A549 (cell line): ENCODE data around the gene ZIM2. TPM values are rescaled to one million over a fixed set of nuclear protein-coding genes. Genes with fewer than 3 reads are reported as not detected.

ENCODE experiments used
- ATAC-seq, 2 experiments: fragments of 200-7000 bp in 1 of 2; fragments of >200 bp in 1 of 2; cut with Nextera tagmentation in 1 of 2; cut with Tn5 transposase in 1 of 2; 3 replicates each; pipeline versions ENCODE4 v1.8.0 to v1.9.1; 2018 to 2020; ENCODE audit warnings: mild to moderate bottlenecking in 1 of 2, moderate library complexity in 1 of 2
- CTCF ChIA-PET: fragments of 300-600 bp; sonication (Branson Sonifier 250); formaldehyde crosslinking; extraction: SDS; loops from one replicate; lab custom pipeline; 2021; ENCODE audit warnings: antibody characterized with exemption, inconsistent platforms; lab: Yijun Ruan, JAX
- POLR2A ChIA-PET: fragments of 350-600 bp; formaldehyde crosslinking; extraction: SDS; loops from one replicate; lab custom pipeline; 2021; ENCODE audit warnings: antibody characterized with exemption, inconsistent platforms; lab: Yijun Ruan, JAX
- DNase-seq, 2 experiments: peaks; one replicate each; pipeline versions ENCODE4 v3.0.0 to v3.0.0-alpha.2; 2011 to 2016; ENCODE audit warnings: low read depth in 1 of 2, low spot score in 1 of 2
- FAIRE-seq: peaks from 2 replicates; lab custom pipeline; 2011; peaks lifted over from hg19 to GRCh38; lab: Jason Lieb, UNC
- H3K27ac ChIP-seq, 2 experiments: fragments of >200 bp; sonication (Bioruptor Twin); formaldehyde crosslinking; 3 replicates each; pipeline ENCODE4 v1.5.1; 2016 to 2017
- H3K4me1 ChIP-seq: fragments of >200 bp; sonication (Bioruptor Twin); formaldehyde crosslinking; 3 replicates; pipeline ENCODE4 v1.6.1; 2016
- H3K4me2 ChIP-seq: fragments of >200 bp; sonication (Bioruptor Twin); formaldehyde crosslinking; 3 replicates; pipeline ENCODE4 v1.6.1; 2016
- H3K4me3 ChIP-seq: fragments of >200 bp; sonication (Bioruptor Twin); formaldehyde crosslinking; 3 replicates; pipeline ENCODE4 v1.5.1; 2016
- H3K9me3 ChIP-seq: fragments of >200 bp; sonication (Bioruptor Twin); formaldehyde crosslinking; 3 replicates; pipeline ENCODE4 v1.6.1; 2016
- CHD2 ChIP-seq: fragments of 150-350 bp; IDR thresholded peaks from 2 replicates; pipeline ENCODE4 v1.6.1; 2014; ENCODE audit warnings: low read length; ENCODE audit not compliant: partially characterized antibody
- CHD4 ChIP-seq: fragments of 200-600 bp; sonication (generic); IDR thresholded peaks from 2 replicates; pipeline ENCODE4 v1.6.1; 2016; ENCODE audit warnings: antibody characterized with exemption, mild to moderate bottlenecking, borderline replicate concordance
- EHF ChIP-seq: fragments of 250-450 bp; sonication (Bioruptor Pico); IDR thresholded peaks from 2 replicates; pipeline ENCODE4 v1.5.0; 2020; ENCODE audit warnings: mild to moderate bottlenecking
- FOXS1 ChIP-seq: fragments of 250-450 bp; sonication (Bioruptor Pico); IDR thresholded peaks from 2 replicates; pipeline ENCODE4 v1.5.0; 2020; ENCODE audit warnings: mild to moderate bottlenecking, moderate library complexity
- JUNB ChIP-seq: fragments of >200 bp; sonication (Bioruptor Twin); formaldehyde crosslinking; IDR thresholded peaks from 2 replicates; pipeline ENCODE4 v1.6.1; 2016
- NFE2L2 ChIP-seq: fragments of 150-350 bp; conservative IDR thresholded peaks from 2 replicates; pipeline ENCODE4 v1.6.1; 2014; ENCODE audit warnings: low read length
- POLR2A ChIP-seq: IDR thresholded peaks from 2 replicates; pipeline ENCODE4 v1.6.1; 2012; ENCODE audit warnings: mild to moderate bottlenecking, low read length
- RARB ChIP-seq: fragments of 250-450 bp; sonication (Bioruptor Pico); IDR thresholded peaks from 2 replicates; pipeline ENCODE4 v1.8.0; 2021; ENCODE audit warnings: mild to moderate bottlenecking, moderate library complexity
- TFCP2L1 ChIP-seq: fragments of 250-450 bp; sonication (Bioruptor Pico); IDR thresholded peaks from 2 replicates; pipeline ENCODE4 v1.5.0; 2021; ENCODE audit warnings: mild to moderate bottlenecking
- ZC3H11A ChIP-seq: fragments of 450-650 bp; IDR thresholded peaks from 2 replicates; pipeline ENCODE4 v1.6.1; 2014; ENCODE audit warnings: antibody characterized with exemption, mild to moderate bottlenecking
- ZFP36 ChIP-seq: fragments of 450-650 bp; IDR thresholded peaks from 2 replicates; pipeline ENCODE4 v1.6.1; 2014; ENCODE audit warnings: borderline replicate concordance; ENCODE audit not compliant: partially characterized antibody
- ZSCAN20 ChIP-seq: fragments of 250-450 bp; sonication (Bioruptor Pico); IDR thresholded peaks from 2 replicates; pipeline ENCODE4 v1.8.0; 2022; ENCODE audit warnings: mild to moderate bottlenecking, moderate library complexity
- WGBS: methylation state at CpG from one replicate; pipeline ENCODE4 v1.1.6; 2017; ENCODE audit errors: missing lambda C conversion rate; 5-methylcytosine and 5-hydroxymethylcytosine counted together
- polyA plus RNA-seq, 4 experiments: library from polyadenylated mRNA; depleted of rRNA in 3 of 4; stranded (reverse); fragments of >200 nt; fragmentation: RNase III in 1 of 4; extraction: RNeasy Plus Mini Kit Qiagen cat#74134 plus additional on column Dnase treatment in 1 of 4; gene quantifications; 2 replicates in 3 of 4; 3 replicates in 1 of 4; pipeline ENCODE4 v1.2.3, GENCODE V29; 2011 to 2017
- TF ChIP-seq, protein P1 (sequence below): fragments of >200 bp; sonication (Bioruptor Twin); formaldehyde crosslinking; IDR thresholded peaks from 3 replicates; pipeline ENCODE4 v1.5.1; 2016
- TF ChIP-seq, protein P2 (sequence below): IDR thresholded peaks from 2 replicates; pipeline ENCODE4 v1.6.1; 2012; ENCODE audit warnings: low read depth, borderline replicate concordance
- TF ChIP-seq, protein P3 (sequence below): IDR thresholded peaks from 2 replicates; pipeline ENCODE4 v1.6.1; 2012
- TF ChIP-seq, protein P4 (sequence below): fragments of 150-350 bp; IDR thresholded peaks from 2 replicates; pipeline ENCODE4 v1.6.1; 2014; ENCODE audit warnings: low read depth, mild to moderate bottlenecking, low read length

The ZIM2 gene
- polyA plus RNA-seq, 2 of the 4 experiments (the other 2 are of a cell fraction) = not detected

DNA sequence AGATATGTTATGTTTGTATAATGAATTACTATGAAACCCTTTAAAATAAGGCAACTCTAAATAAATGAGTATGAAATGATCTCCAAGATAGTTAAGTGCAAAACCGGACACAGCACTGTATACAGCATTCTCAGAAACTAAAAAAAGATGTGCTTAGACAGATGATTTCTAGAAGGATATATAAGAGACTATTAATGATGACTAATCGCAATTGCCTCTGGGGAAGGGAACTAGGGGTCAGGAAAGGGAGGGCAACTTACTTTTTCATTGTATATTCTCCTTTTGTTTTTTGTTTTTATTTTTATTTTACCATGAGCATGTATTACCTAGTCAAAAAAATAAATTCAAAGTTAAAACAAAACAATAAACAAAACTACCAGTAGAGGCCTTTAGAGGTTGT is 12.8 kb downstream of the ZIM2 start:
- H3K4me1 ChIP-seq = no peaks in the 10 kb centered on the region
- no peak for FAIRE-seq
- peaks cover 53% of the 10 kb centered on the region for H3K9me3 ChIP-seq
- 3% methylated on average over 2 of the region's 2 CpGs for WGBS
- H3K4me2 ChIP-seq = no peak overlapping the region
- no peak overlapping the region for H3K27ac ChIP-seq
- POLR2A ChIA-PET = no interaction called here
- H3K4me3 ChIP-seq = no peak overlapping the region
- CTCF ChIA-PET = no interaction called here
- TF ChIP-seq ZFP36 (no peak), JUNB (no peak), ZC3H11A (no peak), EHF (CRISPR knock-in tag) (no peak), NFE2L2 (no peak), CHD4 (no peak)
- TF ChIP-seq, protein P1, sequence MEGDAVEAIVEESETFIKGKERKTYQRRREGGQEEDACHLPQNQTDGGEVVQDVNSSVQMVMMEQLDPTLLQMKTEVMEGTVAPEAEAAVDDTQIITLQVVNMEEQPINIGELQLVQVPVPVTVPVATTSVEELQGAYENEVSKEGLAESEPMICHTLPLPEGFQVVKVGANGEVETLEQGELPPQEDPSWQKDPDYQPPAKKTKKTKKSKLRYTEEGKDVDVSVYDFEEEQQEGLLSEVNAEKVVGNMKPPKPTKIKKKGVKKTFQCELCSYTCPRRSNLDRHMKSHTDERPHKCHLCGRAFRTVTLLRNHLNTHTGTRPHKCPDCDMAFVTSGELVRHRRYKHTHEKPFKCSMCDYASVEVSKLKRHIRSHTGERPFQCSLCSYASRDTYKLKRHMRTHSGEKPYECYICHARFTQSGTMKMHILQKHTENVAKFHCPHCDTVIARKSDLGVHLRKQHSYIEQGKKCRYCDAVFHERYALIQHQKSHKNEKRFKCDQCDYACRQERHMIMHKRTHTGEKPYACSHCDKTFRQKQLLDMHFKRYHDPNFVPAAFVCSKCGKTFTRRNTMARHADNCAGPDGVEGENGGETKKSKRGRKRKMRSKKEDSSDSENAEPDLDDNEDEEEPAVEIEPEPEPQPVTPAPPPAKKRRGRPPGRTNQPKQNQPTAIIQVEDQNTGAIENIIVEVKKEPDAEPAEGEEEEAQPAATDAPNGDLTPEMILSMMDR = no peak
- TF ChIP-seq, protein P2, sequence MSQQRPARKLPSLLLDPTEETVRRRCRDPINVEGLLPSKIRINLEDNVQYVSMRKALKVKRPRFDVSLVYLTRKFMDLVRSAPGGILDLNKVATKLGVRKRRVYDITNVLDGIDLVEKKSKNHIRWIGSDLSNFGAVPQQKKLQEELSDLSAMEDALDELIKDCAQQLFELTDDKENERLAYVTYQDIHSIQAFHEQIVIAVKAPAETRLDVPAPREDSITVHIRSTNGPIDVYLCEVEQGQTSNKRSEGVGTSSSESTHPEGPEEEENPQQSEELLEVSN = no peak
- TF ChIP-seq, protein P3, sequence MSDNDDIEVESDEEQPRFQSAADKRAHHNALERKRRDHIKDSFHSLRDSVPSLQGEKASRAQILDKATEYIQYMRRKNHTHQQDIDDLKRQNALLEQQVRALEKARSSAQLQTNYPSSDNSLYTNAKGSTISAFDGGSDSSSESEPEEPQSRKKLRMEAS = no peak
- TF ChIP-seq, protein P4, sequence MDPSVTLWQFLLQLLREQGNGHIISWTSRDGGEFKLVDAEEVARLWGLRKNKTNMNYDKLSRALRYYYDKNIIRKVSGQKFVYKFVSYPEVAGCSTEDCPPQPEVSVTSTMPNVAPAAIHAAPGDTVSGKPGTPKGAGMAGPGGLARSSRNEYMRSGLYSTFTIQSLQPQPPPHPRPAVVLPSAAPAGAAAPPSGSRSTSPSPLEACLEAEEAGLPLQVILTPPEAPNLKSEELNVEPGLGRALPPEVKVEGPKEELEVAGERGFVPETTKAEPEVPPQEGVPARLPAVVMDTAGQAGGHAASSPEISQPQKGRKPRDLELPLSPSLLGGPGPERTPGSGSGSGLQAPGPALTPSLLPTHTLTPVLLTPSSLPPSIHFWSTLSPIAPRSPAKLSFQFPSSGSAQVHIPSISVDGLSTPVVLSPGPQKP = no peak
- no peak for DNase-seq
- ATAC-seq = no peak

DNA sequence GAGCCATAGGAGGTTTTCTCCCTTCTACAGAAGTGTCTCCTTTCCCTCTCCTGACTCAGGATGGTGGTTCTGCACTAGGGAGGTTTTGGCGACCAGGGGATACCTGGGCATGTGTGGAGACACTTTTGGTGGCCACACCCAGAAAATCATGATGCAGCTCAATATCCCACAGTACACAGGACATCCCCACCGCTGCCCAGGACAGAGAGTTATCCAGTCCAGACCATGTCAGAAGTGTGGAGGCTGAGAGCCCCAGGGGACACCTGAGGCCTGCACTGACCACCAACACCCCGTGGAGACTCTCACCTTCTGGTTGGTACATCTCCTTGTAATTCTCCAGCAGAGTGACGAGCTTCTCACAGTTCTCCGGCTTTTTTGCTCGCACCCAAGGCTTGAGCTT is 16.6 kb downstream of the ZIM2 start:
- 6% methylated on average over 6 of the region's 6 CpGs for WGBS
- ChIA-PET POLR2A (no interaction called here), CTCF (interaction anchor here (1.1 kb wide), 1 partner anchor 10 kb away, joined by 3 read pairs; no protein-coding TSS in a partner anchor)
- TF ChIP-seq ZSCAN20 (CRISPR knock-in tag) (no peak), RARB (CRISPR knock-in tag) (no peak), POLR2A (no peak), NFE2L2 (no peak), FOXS1 (no peak), CHD4 (no peak)
- DNase-seq = no peak
- no peak for ATAC-seq
- no peak overlapping the region for H3K4me3 ChIP-seq
- H3K9me3 ChIP-seq = peaks cover 65% of the 10 kb centered on the region
- no peak overlapping the region for H3K27ac ChIP-seq
- FAIRE-seq = no peak
- H3K4me2 ChIP-seq = no peak overlapping the region
- no peaks in the 10 kb centered on the region for H3K4me1 ChIP-seq

DNA sequence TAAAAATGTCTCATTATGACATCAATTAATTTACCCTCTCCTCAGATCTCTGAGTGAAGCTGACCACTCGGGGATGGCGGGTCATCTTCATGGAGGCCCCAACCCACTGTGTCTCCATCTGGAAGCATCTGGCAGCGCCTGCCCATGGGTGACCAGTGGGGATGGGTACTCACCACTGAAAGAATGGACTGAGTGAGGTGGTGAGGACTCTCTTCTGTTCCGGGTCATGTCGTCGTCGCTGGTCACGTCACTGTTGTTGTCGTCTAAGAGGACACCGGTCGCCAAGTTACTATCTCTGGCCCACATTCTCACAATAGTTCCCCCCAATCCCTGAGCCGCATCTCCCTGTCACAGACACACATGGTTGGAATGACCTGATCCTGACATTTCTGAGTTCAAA is 17.1 kb downstream of the ZIM2 start:
- H3K27ac ChIP-seq = no peak overlapping the region
- H3K4me2 ChIP-seq = no peak overlapping the region
- peaks cover 68% of the 10 kb centered on the region for H3K9me3 ChIP-seq
- POLR2A ChIA-PET = no interaction called here
- peak; percentile 13; the same call in 1 of the 2 replicates for TF ChIP-seq POLR2A
- TF ChIP-seq TFCP2L1 (CRISPR knock-in tag) = no peak
- H3K4me1 ChIP-seq = no peaks in the 10 kb centered on the region
- H3K4me3 ChIP-seq = no peak overlapping the region
- no peak for ATAC-seq
- CTCF ChIA-PET = interaction anchor here (1.1 kb wide), 1 partner anchor 9 kb away, joined by 3 read pairs; no protein-coding TSS in a partner anchor
- whole genome bisulfite sequencing = 20% methylated on average over 12 of the region's 12 CpGs
- FAIRE-seq = no peak
- no peak for DNase-seq

DNA sequence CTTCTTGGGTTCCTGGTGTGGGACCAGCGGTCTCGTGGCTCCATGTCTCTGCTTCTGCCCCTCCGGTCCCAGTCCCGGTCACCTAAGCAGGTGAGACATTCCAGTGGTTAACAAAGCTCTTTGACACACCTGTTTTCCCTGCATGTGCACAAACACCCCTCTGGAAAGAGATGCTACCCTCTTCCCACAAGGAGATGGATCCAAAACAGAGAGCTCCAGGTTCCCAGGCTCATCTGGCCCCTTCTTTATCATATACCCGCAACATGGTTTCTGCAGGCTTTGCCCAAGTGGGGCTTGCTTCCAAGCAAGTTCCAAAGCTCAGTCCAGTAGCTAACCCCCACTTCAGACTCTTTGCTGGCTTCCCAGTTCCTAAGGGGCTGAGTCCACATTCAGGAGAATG is 17.8 kb downstream of the ZIM2 start:
- no peaks in the 10 kb centered on the region for H3K4me1 ChIP-seq
- FAIRE-seq = no peak
- no peak for DNase-seq
- ChIA-PET POLR2A (no interaction called here), CTCF (no interaction called here)
- 5% methylated on average over 5 of the region's 5 CpGs for WGBS
- H3K27ac ChIP-seq = no peak overlapping the region
- no peak for TF ChIP-seq CHD2
- no peak overlapping the region for H3K4me3 ChIP-seq
- H3K4me2 ChIP-seq = no peak overlapping the region
- H3K9me3 ChIP-seq = peaks cover 68% of the 10 kb centered on the region
- ATAC-seq = no peak
